ENCODE data around the gene TTC31.

TTC31 gene

DNA sequence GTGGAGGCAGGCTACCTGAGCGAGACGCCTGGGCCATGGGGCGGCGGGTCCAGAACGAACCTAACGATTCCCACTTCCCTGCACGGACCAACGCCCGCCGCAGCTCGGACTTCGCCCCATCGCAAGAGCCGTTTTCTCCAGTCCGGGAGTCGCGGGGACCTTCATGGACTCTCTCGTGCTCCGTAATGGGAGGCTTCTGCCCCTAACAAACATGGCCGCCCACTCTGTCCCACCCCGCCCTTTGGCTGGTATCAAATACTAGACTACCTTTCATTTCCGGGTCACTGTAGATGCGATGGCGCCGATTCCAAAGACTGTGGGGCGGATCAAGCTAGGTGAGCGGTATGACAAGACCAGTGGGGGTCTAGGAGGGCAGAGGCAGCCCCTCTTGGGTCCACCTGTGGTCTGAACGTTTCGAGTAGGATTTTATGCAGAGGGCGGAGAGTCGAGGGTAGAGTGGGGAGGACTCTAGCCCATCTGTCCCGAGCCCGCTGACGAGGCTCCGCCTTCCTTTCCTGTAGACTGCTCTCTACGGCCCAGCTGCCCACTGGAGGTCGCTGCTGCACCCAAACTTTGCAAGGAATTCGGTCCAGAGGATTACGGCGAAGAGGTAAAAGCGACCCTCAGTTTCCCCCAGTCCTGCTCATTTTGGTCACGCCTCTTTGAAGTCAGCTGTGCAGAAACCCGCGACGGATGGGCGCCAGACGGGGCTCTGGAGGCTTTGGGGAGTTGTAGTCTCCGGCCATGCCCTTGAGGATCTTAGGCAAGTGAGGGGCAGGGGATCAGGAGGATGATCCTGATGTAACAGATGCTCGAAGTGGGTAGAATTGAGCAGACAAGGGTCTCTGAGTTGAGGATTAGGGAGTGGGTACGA is at the start of gene TTC31, which contains the start of gene CCDC142:
Gene TTC31, plus strand, starts transcription at position 281 of the 874 bp plus-strand sequence. Its CDS starts 15 bp downstream, at position 296.
Gene CCDC142, minus strand, starts transcription at position 198 of the 874 bp plus-strand sequence. Its CDS starts 161 bp downstream, at position 37.
- H3K27ac ChIP-seq: peak within 1 kb of the TSS; percentile 72 to 96 (median 87)
- H3K4me3 ChIP-seq: peak within 1 kb of the TSS; percentile 72 to 96 (median 85)

DNA sequence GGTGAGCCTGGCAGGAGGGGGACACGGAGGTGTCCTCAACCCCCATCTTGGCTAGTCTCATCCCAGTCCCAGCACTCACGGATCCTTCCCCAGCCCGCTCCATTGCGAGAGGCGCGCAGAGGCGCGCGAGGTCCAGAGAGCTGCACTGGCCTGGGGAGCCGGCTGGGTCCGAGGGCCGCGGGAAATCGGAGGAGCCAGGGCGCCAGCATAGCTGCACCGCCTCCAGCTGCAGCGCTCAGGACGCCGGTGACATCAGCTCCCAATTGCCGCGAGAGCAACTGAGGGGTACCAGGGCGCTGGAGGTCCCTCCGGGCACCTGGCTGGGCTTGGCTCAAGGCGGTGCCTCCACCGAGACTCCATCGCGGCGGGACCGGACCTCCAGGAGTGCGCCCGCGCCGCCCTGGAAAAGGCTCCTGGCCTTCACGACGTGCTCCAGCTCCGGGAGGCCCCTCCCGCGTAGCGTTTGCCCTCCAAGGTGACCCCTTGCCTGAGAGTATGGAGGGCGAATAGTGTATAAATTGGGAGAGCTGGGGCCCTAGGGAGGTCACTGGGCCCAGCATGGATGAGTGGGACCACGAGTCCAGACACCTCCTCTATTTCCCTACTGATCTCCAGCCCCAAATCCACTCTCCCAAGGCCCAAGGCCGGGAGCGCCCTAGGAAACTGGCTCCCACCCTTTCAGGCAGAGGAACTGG is 46.6 kb upstream of the TTC31 start:
- H3K4me3 ChIP-seq: no peak overlapping the region
- H3K27ac ChIP-seq: peak overlapping the region in 1 of 21 experiments; percentile 2

DNA sequence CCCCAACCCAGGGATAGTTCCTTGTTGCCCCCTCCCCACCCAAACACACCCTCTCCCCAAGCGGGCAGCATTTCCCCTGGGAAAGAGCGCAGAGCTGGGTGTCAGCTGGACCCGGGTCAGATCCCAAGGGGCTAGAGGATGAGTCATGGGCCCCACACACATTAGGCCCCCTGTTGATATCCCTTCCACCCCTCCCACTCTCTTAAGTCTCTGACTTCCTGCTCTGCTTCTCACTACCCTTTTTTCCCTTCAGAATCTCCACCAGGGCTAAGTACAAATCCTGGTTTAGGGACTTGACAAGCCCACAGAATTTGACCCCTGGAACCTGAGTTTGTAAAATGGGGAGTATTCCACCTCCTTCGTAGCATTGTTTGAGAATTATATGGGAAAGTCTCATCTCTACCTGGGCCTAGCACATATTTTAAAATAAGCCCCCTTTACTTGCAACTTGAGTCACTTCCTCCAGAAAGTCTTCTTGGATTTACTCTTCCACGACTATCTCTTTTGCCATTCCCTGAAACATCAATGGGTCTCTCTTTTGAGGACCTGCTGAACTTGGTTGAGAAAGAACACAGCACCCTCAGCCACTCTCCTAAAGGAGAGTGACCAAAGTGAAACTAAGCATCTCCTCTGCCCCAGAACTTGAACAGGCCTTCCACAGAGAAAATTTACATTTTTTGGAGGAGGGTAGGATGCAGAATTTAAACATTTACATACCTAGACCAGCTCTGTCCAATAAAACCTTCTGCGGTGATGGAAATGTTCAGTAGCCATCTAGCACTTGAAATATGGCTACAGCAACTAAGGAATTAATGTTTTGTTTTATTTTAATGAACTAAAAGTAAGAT is 45.8 kb upstream of the TTC31 start:
- no peak overlapping the region for H3K4me3 ChIP-seq
- H3K27ac ChIP-seq: peak overlapping the region in 1 of 21 experiments; percentile 2

DNA sequence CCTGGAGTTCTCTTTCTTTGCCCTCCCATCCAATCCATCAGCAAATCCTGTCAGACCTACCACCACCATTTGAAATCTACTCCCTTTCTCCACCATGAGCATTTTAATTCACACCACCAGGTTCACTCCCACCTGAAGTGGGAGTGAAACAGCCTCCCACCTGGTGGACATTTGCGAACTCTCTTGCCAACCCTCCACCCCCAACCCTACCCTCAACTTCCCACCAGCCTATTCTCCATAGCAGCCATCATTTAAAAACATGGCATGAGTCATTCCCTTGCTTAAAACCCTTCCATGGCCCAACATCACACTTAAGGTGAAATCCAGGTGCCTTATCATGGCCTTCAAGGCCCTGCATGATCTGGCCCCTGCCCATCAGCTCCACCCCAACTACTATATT is 44.6 kb upstream of the TTC31 start:
- Histone ChIP-seq H3K4me3 (no peak overlapping the region), H3K27ac (no peak overlapping the region)

DNA sequence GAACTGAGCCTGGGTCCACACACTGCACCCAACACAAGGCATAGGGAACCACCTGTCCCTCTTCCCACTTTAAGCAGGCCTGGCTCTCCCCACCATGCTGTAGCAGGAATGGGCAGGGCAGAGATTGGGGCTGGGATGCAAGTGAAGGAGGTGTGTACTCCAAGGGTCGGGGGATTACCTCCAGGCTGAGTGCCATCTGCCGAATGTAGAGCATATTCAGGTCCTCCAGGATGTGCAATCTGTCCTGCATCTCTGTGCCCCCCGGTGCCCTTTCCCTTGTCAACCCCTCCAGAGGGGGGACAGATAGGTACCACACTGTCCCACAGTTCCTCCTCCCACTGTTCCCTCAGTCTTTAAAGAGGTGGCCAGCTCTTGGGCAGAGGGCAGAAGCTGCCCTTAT is 43.5 kb upstream of the TTC31 start:
- Histone ChIP-seq H3K27ac (peak overlapping the region in 17 of 21 experiments; percentile 54 to 94 (median 84)), H3K4me3 (peak overlapping the region; percentile 35 to 61 (median 48))

DNA sequence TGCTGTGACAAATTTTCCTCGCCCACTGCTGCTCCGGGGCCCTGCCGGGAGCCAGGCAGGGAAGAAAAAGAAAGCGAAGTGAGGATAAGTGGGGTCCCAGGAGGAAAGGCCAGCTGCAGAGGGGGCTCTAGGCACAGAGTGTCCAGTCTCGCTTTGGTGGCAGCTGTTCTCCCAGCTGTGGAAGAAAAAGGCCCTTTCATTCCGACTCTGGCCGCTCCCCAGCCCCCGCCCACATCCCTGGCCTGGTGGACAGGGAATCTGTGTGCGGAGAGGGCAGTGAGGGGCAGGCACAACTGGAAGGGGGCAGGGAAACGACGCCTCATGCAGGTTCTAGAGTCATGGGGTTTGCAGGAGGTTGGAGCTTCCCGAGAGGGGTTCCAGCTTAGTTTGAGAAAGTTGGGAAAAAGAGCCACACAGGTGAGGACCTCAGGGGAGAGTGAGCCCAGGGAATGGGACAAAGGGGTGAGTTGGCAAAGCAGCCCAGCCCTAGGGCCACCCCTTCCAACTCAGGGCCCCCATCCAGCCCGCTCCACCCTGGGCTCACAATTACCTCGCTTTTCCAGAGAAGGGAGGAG is 43.0 kb upstream of the TTC31 start:
- Histone ChIP-seq H3K4me3 (peak overlapping the region; percentile 35 to 61 (median 48)), H3K27ac (peak overlapping the region in 20 of 21 experiments; percentile 41 to 94 (median 84))

DNA sequence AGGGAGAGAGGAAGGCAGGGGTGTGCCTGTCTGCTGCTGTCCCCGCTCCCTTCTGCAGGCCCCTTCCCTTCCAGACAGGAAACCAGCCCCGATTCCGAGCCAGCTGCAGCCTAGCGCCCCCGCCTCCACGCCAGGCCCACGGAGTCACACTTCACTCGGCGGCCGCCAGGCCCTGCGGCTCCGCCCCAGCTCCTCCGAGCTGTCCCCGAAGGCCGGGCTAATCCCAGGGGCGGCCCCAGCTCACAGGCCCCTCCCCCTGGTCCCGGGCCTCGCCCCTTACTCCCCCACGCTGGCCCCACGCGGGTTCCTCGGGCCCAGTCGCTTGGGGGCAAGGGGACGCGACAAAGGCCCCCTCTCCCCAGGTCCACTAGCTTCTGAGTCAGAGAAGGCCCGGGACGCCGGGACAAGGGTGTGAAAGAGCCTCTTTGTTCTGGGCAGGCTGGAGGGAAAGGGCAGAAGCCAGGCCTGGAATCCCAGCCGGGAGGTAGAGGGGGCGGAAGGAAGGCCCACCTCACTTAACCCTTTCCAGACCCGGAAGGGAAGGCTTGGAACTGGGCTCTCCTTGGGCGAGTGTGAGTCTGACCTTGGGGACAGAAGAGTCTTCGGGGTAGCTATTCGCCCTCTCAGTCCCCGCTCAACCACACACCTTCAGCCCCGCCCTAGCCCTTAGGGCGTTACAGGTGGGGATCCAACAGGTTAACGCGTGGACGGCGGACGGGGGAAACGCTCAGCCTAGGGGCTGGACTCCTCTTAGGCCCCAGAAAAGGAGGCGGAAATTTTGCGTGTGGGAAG is 42.3 kb upstream of the TTC31 start:
- Histone ChIP-seq H3K27ac (peak overlapping the region; percentile 44 to 94 (median 83)), H3K4me3 (peak overlapping the region; percentile 35 to 61 (median 48))

DNA sequence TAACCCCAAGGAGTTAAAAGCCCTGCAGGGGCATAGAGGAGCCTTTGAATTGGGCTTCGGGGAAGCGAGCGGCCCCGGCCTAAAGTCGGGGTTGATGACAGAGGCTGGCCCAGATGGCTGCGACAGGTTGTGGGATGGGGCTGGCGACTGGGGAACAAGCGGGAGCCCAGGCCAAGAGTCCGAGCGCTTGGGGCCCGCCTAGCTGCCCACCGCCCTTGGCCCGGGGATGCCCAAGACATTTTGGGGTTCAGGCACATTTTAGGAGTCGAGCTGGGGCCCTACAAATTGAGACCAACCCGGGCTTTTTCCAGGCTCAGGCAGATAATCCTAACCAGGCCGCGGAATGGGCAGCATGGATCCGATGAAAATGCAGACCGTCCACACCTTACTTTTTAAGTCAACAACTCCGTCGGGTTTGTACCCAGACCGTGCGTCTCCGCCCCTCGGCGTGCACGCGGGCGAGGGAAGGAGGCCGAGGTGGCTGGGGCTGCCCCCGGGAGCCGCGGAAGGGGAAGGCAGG is 41.7 kb upstream of the TTC31 start:
- Histone ChIP-seq H3K4me3 (peak overlapping the region; percentile 35 to 61 (median 48)), H3K27ac (peak overlapping the region; percentile 62 to 94 (median 83))

DNA sequence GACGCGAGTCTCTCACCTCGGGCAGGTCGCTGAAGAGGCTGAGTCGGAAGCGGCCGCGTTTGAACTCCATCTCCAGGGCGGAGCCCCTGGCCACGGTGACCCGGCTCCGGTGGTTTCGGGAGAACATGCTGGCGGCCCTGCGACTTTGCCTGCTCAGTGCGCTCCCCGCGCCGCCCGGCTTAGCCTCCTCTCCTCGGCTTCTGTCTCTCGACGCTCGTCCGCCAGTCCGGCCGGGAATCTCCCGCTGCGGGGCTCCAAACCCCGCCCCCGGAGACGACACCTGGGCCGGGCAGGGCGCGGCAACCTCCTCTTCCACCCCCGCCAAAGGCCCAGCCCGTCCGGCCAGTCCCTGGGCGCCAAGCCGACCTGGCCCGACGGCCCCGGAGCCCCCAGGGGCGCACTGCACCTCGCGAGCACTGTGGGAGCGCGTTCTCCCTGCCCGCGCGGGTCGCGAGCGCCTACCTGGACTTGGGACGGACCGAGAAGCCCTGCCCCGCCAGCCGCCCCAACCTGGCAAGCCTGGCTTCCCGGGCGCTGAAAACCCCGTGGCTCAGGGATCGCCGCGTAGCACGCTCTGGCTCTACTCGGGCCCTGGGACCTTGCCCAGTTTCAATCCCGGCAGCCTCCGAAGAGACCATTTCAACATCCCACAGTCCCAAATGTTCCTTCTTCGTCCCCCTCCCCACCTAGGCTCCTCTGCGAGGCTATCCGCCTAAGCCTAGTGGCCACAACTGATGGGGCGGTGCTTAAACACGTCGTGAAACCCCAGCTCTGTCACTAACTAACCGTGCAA is 41.0 kb upstream of the TTC31 start, which contains the start of gene RTKN:
Gene RTKN, minus strand, starts transcription at position 248 of the 793 bp plus-strand sequence. Its CDS starts 121 bp downstream, at position 127.
- H3K27ac ChIP-seq: peak within 1 kb of the TSS; percentile 62 to 94 (median 83)
- peak within 1 kb of the TSS; percentile 35 to 61 (median 48) for H3K4me3 ChIP-seq

DNA sequence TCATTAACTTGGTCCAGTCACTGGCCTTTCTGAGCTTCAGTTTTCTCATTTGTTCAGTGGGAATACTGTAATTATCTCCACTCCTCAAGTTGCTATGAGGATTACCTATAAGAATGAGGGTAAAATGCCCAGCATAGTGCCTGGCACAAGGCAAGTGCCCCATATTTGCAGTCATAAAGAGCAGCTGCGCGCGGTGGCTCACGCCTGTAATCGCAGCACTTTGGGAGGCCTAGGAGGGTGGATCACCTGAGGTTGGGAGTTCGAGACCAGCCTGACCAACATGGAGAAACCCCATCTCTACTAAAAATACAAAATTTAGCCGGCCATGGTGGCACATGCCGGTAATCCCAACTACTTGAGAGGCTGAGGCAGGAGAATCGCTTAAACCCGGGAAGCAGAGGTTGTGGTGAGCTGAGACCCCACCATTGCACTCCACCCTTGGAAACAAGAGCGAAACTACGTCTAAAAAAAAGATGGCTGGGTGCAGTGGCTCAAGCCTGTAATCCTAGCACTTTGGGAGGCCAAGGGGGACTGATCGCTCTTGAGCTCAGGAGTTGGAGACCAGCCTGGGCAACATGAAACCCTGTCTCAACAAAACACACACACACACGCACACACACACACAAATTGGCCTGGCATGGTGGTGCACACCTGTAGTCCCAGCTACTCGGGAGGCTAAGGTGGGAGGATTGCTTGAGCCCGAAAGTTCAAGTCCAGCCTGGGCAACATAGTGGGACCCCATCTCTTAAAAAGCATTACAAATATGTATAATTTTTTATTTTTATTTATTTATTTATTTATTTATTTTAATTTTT is 40.2 kb upstream of the TTC31 start:
- peak overlapping the region; percentile 35 to 61 (median 48) for H3K4me3 ChIP-seq
- peak overlapping the region in 20 of 21 experiments; percentile 62 to 94 (median 82) for H3K27ac ChIP-seq

DNA sequence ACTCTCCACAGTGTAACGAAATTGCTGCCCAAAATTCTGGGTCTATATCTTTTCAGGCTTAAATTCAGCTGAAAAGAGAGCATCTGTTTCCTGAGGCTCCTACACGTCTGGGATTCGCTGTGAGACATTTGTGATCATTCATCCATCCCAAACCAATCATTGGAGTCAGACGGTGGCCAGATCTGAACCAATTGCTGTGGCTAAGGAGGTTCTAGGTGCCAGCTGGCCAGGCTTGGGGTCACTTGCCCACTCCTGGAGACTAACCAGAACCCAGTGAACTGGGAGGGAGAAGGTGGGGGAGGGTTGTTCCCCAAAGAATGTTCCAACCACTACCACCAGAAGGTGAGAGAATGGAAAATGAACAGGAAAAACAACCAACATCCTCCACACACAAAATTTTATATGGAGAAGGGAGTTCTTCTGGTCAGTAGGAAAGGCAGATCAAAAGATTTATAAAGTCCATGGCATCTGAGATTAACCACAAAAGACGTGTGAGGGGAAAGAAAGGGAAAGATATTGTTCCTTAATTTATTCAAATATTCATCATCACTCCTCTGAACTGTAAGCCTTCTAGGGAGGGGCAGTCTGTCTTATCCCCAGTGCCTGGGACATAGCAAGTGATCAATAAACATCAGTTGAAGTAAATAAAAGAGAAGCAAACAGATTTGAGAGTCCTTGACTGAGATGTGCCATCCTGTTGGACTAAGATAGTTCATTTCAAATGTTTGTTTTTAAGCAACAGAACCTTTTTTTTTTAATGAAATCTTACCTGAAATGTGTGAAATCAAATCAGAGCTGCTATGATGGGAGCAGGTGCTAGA is 38.2 kb upstream of the TTC31 start:
- Histone ChIP-seq H3K4me3 (no peak overlapping the region), H3K27ac (peak overlapping the region in 1 of 21 experiments; percentile 1)

DNA sequence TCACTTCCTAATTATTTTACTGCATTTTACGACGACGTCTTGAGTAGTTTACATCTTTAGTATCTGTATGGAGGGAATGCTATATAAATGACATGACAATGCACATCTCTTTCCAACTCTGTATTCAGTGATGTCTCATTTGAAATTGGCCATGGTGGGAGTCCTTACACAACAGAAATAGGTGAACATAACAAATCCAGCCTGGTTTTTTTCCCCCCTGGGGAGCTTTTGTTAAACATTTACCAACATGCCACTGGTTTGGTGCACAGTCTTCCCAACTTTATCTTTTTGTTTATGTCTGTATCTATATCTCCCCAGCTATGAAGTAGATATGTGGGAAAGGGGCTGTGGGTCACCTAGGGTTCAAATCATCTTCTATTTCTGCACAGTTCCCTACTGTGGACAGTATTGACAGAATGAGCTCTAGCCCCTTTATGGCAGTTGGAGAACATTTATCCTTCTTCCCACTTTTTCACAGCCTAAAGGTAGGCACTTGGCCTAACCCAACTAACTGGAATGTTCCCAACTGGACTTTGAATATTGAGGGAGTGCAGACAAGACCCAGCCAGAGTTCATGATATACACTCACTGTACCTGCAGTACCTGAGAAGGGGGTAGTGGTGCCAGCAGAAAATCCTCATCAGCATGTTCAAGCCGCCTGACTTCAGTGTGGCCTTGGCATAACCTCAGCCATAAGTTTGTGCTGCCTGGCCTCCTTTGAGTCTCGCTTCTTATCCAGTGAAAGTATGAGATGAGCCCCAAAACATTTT is 35.5 kb upstream of the TTC31 start:
- Histone ChIP-seq H3K27ac (no peak overlapping the region), H3K4me3 (no peak overlapping the region)

DNA sequence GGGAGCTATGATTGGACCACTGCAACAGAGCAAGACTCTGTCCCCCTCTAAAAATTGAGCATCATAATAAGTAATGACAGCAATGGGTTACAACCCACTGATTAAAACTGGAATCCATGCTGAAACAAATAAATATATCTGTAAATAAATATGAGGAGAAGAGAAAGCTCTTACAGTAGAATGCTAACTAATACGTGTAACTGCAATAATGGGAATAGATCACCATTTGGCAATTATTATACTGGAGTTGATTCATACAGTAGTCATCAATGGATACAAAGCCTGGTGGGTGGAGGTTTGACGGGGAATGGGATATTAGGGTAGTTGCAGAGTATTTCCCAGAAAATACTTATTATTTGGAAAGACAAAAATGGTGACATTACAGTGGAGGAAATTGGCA is 34.1 kb upstream of the TTC31 start:
- Histone ChIP-seq H3K27ac (no peak overlapping the region), H3K4me3 (no peak overlapping the region)

DNA sequence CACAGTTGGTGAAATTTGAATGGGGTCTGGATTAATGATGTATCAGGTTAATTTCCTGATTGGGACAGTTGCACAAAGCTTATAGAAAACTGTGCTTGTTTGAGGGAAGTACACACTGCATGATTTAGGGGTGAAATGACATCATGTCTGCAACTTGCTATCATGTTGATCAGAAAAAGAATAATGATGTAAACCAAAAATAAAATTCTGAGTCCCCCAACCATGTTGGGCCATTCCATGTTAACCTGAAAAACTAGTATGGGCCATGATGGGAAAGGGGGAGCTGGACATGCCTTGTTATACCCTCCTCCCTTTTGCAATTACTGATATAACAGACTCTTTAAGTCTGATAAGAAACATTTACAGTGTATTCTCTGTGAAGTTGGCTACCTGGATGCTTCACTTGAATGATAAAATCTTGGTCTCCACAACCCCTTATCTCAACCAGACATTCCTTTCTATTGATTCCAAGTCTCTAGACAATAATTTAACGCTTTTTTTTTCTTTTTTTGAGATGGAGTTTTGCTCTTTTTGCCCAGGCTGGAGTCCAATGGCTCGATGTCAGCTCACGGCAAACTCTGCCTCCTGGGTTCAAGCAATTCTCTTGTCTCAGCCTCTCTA is 32.2 kb upstream of the TTC31 start:
- H3K27ac ChIP-seq: no peak overlapping the region
- no peak overlapping the region for H3K4me3 ChIP-seq
